Measurements from ENCODE around the gene PTPRN2.

GRCh38 chr7:157587051-157587804 is 1000.4 kb downstream of the PTPRN2 start:
- no peak for TF ChIP-seq SP1 (IDR thresholded peaks at IDR 0.05)
- TF ChIP-seq ZNF384 (IDR thresholded peaks at IDR 0.05) = no peak
- TF ChIP-seq HDGF (IDR thresholded peaks at IDR 0.05; ENCODE audit: borderline replicate concordance) = no peak
- no peak for TF ChIP-seq ELF4 (IDR thresholded peaks at IDR 0.05)
- TF ChIP-seq FOXK2 (IDR thresholded peaks at IDR 0.05) = no peak
